HEK293 (cell line): Measurements from ENCODE around the gene DZIP1L.

Experiments
- CTCF ChIP-seq: fragments of 450-650 bp; formaldehyde crosslinking; IDR thresholded peaks from 2 replicates; pipeline ENCODE4 v1.5.1; 2016; ENCODE audit warnings: missing biosample characterization, missing genetic modification characterization
- REST ChIP-seq: fragments of 450-650 bp; formaldehyde crosslinking; IDR thresholded peaks from 2 replicates; pipeline ENCODE4 v1.5.1; 2016; ENCODE audit warnings: missing biosample characterization, missing genetic modification characterization

GRCh38 chr3:138140940-138141339, 25.5 kb upstream of the DZIP1L start:
- TF ChIP-seq REST (tag by site-specific recombination) (no peak), CTCF (tag by site-specific recombination) (no peak)
